GM12865 (cell line): ENCODE results near the gene P3H4.
"Not testable (repeated sequence)": the region's sequence is repeated elsewhere in the genome, so short reads cannot be mapped to it uniquely, and the experiment has no call there.

Source experiments
- DNase-seq: peaks from one replicate; pipeline ENCODE4 v3.0.0; 2010; ENCODE audit warnings: low read depth
- H3K4me3 ChIP-seq: 2 replicates; pipeline ENCODE4 v1.5.1; 2011; ENCODE audit warnings: mild to moderate bottlenecking, low read depth, low read length, control low read depth
- TF ChIP-seq, protein P1 (sequence below): IDR thresholded peaks from 2 replicates; pipeline ENCODE4 v1.5.1; 2011; ENCODE audit warnings: low read length, control low read depth, low read depth, inconsistent platforms; ENCODE audit not compliant: insufficient read depth; ENCODE audit errors: missing control alignments

The P3H4 gene

DNA sequence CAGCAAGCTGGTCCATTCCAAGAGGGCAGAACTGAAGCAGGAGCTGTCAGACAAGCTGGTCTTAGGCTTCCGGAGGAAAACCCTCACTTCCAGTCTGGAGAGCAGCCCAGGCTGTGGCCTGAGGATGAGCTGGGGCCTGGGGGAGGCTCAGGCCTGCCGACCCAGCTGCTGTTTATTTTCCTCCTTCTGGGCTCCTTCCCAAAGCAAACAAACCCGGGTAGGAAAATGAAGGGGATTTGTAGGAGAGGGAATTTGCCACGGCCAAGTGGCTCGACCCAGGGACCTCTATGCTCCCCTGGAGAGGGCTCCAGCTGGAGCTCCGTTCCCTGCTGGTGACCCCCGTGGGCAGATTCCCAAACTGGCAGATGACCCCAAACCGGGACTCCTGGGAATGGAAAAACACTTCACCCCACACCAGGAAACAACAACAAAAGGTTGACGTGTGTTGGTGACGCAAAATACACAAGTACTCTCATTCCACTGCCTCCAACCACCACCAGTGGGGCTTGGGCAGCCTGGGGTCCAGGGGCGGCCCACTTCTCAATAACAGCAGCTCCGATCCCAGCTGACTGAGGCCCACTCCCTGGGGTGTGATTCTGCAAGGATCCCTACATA, 34.1 kb downstream of the P3H4 start:
- TF ChIP-seq, protein P1, sequence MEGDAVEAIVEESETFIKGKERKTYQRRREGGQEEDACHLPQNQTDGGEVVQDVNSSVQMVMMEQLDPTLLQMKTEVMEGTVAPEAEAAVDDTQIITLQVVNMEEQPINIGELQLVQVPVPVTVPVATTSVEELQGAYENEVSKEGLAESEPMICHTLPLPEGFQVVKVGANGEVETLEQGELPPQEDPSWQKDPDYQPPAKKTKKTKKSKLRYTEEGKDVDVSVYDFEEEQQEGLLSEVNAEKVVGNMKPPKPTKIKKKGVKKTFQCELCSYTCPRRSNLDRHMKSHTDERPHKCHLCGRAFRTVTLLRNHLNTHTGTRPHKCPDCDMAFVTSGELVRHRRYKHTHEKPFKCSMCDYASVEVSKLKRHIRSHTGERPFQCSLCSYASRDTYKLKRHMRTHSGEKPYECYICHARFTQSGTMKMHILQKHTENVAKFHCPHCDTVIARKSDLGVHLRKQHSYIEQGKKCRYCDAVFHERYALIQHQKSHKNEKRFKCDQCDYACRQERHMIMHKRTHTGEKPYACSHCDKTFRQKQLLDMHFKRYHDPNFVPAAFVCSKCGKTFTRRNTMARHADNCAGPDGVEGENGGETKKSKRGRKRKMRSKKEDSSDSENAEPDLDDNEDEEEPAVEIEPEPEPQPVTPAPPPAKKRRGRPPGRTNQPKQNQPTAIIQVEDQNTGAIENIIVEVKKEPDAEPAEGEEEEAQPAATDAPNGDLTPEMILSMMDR: no peak
- no peak for DNase-seq
- no peak overlapping the region for H3K4me3 ChIP-seq

DNA sequence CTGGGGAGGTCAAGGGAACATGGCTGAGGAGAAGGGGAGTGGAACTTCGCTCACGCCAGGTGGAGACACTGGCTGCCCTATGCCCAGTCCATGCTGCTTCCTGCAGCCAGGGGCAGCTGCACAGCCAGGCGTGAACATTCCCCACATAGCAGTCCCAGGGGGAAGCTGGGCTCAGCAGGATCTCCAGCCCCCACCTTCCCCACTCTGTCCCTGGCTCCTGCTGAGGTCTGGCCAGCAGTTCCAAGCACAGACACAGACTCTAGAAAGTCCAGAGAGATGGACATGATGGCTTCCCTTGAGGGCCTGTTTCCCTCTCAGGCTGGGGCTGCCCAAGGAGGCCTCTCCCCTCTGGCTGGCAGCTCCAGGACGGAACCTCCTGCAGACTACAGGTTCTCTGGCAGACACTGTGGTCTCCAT, 34.6 kb downstream of the P3H4 start:
- H3K4me3 ChIP-seq: no peak overlapping the region
- no peak for DNase-seq
- TF ChIP-seq, protein P1: no peak

DNA sequence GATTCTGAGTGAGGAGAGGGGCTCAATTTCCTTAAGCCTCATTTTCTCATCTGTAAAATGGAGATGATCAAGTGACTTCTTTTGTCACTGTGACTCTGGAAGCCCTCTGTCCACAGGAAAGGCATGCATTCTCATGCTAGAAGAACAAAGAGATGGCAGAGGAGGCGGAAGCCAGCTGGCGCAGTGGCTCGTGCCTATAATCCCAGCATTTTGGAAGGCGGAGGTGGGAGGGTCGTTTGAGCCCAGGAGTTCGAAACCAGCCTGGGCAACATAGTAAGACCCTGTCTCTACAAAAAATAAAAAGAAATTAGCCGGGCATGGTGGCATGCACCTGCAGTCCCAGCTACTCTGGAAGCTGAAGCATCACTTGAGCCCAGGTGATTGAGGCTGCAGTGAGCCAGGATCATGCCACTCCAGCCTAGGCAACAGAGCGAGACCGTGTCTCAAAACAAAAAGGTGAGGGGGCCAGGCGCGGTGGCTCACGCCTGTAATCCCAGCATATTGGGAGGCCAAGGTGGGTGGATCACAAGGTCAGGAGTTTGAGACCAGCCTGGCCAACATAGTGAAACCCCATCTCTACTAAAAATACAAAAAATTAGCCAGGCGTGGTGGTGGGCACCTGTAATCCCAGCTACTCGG, 35.4 kb downstream of the P3H4 start:
- H3K4me3 ChIP-seq, DNase-seq: not testable (repeated sequence)

DNA sequence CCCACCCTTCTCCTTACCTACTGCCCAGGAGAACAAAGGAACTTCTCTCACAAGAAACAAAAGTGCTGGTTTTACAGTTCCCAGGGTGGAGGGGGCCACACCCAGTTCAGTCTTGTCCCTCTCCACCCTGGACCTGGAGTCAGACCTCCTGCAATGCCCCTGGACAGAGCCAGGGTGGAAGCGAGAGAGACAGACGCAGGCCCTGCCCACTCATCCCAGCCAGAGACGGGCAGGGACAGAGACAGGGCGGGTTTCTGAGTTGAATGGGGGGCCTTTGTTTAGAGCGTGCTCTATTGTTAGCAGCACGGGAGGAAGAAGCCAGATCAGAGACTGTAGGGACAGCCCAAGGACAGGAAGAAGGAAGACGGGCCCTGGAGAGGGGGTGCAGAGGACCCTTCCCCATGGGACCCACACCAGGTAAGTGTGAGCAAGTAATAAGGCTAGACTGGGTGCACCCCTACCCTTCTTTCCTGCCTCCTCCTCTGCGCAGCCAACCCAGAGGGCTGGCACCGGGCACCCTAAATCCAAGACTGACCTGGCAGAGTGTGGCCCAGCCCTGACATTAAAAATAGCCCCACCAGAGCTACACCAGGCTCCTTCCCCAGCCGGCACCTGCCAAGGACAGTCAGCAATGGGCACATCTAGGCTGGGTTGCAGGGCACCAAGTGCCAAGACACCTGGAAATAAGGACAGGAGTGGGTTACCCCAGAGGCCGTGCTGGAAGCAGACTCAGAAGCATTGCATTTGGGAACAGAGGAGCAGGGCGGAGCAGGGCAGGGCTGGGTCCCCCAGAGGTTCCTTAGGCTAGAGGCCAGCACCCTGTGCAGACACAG, 36.1 kb downstream of the P3H4 start:
- DNase-seq: no peak
- no peak overlapping the region for H3K4me3 ChIP-seq
- TF ChIP-seq, protein P1: no peak

DNA sequence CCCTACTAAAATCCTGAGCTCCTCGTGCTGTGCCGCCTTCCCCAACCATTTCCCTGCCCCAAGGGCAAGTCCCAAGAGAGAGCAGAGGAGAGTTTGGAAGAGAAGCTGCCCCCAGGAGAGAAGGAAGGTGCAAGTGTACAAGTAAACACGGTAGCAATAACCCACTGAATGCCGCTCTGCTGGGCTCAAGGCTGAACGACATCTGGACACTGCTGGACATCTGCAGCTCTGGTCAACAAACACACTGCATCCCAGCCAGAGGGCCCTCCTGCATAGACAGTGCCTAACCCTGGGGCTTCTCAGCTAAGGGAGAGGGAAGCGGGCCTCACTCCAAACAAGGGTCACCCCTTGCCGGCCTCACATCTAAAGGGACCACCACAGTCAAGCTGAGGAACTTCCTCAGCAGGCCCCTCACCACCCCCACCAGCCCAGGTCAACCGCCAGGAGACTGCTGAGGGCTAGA, 38.0 kb downstream of the P3H4 start:
- DNase-seq: no peak
- no peak overlapping the region for H3K4me3 ChIP-seq
- TF ChIP-seq, protein P1: no peak

DNA sequence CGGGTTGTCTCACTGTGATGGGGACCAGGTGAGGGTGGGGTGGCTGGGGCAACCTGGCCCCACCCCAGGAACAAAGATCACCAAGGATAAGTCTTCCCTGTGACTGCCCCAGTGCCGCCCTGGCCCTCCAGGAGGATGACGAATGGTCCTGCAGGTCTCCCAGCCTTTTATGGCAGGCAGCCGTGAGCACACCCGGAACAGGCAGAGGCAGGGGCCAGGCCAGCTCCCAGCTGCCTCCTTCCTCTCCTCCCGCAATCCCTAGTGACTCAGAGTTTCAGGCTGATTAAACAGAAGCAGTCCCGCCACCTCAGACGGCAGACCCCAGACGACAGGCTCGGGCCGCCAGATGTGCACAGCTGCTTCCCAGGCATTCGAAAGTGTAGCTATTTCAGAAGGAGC, 38.6 kb downstream of the P3H4 start:
- no peak overlapping the region for H3K4me3 ChIP-seq
- peak; percentile 33 for DNase-seq
- TF ChIP-seq, protein P1: no peak

DNA sequence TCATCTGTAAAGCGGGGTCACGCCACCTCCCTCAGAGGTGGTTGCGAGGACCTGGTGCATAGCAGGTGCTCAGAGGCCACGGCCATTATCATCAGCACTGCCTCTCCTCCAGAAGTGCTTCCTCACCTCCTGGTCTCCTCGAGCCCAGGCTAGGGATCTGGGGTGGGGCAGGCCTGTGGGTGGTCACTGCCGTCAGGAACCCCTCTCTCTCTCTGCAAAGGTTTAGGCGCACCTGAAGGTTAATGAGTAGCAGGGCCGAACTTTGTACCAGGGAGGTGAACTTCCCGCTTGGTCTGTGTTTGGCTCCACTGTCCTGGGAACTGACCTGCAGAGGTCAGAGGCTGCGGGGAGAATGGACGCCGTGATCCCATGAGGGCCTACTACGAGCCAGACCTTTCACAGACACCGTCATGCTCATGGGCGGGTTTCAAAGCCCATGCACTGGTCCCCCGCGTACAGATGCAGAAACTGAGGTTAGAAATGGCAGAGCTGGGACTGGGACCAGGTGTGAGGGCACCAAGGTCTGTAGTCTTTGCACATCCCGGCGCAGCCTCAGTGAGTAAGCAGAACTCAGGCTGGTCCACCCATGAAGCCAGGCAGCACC, 39.1 kb downstream of the P3H4 start:
- TF ChIP-seq, protein P1: no peak
- H3K4me3 ChIP-seq: no peak overlapping the region
- DNase-seq: no peak
